A549 (cell line): Measurements from ENCODE around the gene AQR. TPM values are rescaled to one million over a fixed set of nuclear protein-coding genes. Genes with fewer than 3 reads are reported as not detected.
"Not testable (repeated sequence)": the region's sequence is repeated elsewhere in the genome, so short reads cannot be mapped to it uniquely, and the experiment has no call there.

Experiments used
- ATAC-seq, 2 experiments: fragments of 200-7000 bp in 1 of 2; fragments of >200 bp in 1 of 2; cut with Nextera tagmentation in 1 of 2; cut with Tn5 transposase in 1 of 2; 3 replicates each; pipeline versions ENCODE4 v1.8.0 to v1.9.1; 2018 to 2020; ENCODE audit warnings: mild to moderate bottlenecking in 1 of 2, moderate library complexity in 1 of 2
- CTCF ChIA-PET: fragments of 300-600 bp; sonication (Branson Sonifier 250); formaldehyde crosslinking; extraction: SDS; loops from one replicate; lab custom pipeline; 2021; ENCODE audit warnings: antibody characterized with exemption, inconsistent platforms; lab: Yijun Ruan, JAX
- POLR2A ChIA-PET: fragments of 350-600 bp; formaldehyde crosslinking; extraction: SDS; loops from one replicate; lab custom pipeline; 2021; ENCODE audit warnings: antibody characterized with exemption, inconsistent platforms; lab: Yijun Ruan, JAX
- DNase-seq, 2 experiments: peaks; one replicate each; pipeline versions ENCODE4 v3.0.0 to v3.0.0-alpha.2; 2011 to 2016; ENCODE audit warnings: low read depth in 1 of 2, low spot score in 1 of 2
- FAIRE-seq: peaks from 2 replicates; lab custom pipeline; 2011; peaks lifted over from hg19 to GRCh38; lab: Jason Lieb, UNC
- H3K27ac ChIP-seq, 2 experiments: fragments of >200 bp; sonication (Bioruptor Twin); formaldehyde crosslinking; 3 replicates each; pipeline ENCODE4 v1.5.1; 2016 to 2017
- H3K4me1 ChIP-seq: fragments of >200 bp; sonication (Bioruptor Twin); formaldehyde crosslinking; 3 replicates; pipeline ENCODE4 v1.6.1; 2016
- H3K4me2 ChIP-seq: fragments of >200 bp; sonication (Bioruptor Twin); formaldehyde crosslinking; 3 replicates; pipeline ENCODE4 v1.6.1; 2016
- H3K4me3 ChIP-seq: fragments of >200 bp; sonication (Bioruptor Twin); formaldehyde crosslinking; 3 replicates; pipeline ENCODE4 v1.5.1; 2016
- H3K9me3 ChIP-seq: fragments of >200 bp; sonication (Bioruptor Twin); formaldehyde crosslinking; 3 replicates; pipeline ENCODE4 v1.6.1; 2016
- ATOH8 ChIP-seq: fragments of 250-450 bp; sonication (Bioruptor Pico); IDR thresholded peaks from 2 replicates; pipeline ENCODE4 v1.5.0; 2020; ENCODE audit warnings: low read depth, mild to moderate bottlenecking, moderate library complexity
- BHLHE40 ChIP-seq: IDR thresholded peaks from 2 replicates; pipeline ENCODE4 v1.6.1; 2012; ENCODE audit warnings: low read depth, low read length, inconsistent platforms
- CBX2 ChIP-seq: fragments of 200-600 bp; sonication (generic); IDR thresholded peaks from 2 replicates; pipeline ENCODE4 v1.6.1; 2016; ENCODE audit warnings: low read depth, mild to moderate bottlenecking, borderline replicate concordance
- CEBPB ChIP-seq, 2 experiments: fragments of >200 bp in 1 of 2; sonication (Bioruptor Twin) in 1 of 2; formaldehyde crosslinking in 1 of 2; IDR thresholded peaks; 2 replicates each; pipeline ENCODE4 v1.6.1; 2012 to 2016
- ESRRA ChIP-seq: fragments of 150-350 bp; IDR thresholded peaks from 2 replicates; pipeline ENCODE4 v1.6.1; 2014; ENCODE audit warnings: mild to moderate bottlenecking, low read length, borderline replicate concordance
- FOSB ChIP-seq: fragments of 250-450 bp; sonication (Bioruptor Pico); IDR thresholded peaks from 2 replicates; pipeline ENCODE4 v1.5.0; 2020; ENCODE audit warnings: mild to moderate bottlenecking, moderate library complexity
- FOXS1 ChIP-seq: fragments of 250-450 bp; sonication (Bioruptor Pico); IDR thresholded peaks from 2 replicates; pipeline ENCODE4 v1.5.0; 2020; ENCODE audit warnings: mild to moderate bottlenecking, moderate library complexity
- GATA3 ChIP-seq: IDR thresholded peaks from 2 replicates; pipeline ENCODE4 v1.6.1; 2012; ENCODE audit warnings: borderline replicate concordance
- HDAC2 ChIP-seq: fragments of 200-600 bp; sonication (generic); IDR thresholded peaks from 2 replicates; pipeline ENCODE4 v1.6.1; 2016
- HEYL ChIP-seq: fragments of 250-450 bp; sonication (Bioruptor Pico); IDR thresholded peaks from 2 replicates; pipeline ENCODE4 v1.8.0; 2021; ENCODE audit warnings: mild to moderate bottlenecking, moderate library complexity
- HOXA7 ChIP-seq: fragments of 250-450 bp; sonication (Bioruptor Pico); IDR thresholded peaks from 2 replicates; pipeline ENCODE4 v1.5.0; 2020; ENCODE audit warnings: mild to moderate bottlenecking, moderate library complexity
- KDM5A ChIP-seq: fragments of 200-600 bp; sonication (generic); IDR thresholded peaks from 2 replicates; pipeline ENCODE4 v1.6.1; 2016; ENCODE audit warnings: antibody characterized with exemption, mild to moderate bottlenecking
- MAX ChIP-seq: IDR thresholded peaks from 2 replicates; pipeline ENCODE4 v1.6.1; 2012
- MAZ ChIP-seq: fragments of 150-350 bp; IDR thresholded peaks from 2 replicates; pipeline ENCODE4 v1.6.1; 2014; ENCODE audit warnings: antibody characterized with exemption, low read depth, low read length, borderline replicate concordance
- NPAS2 ChIP-seq: fragments of 250-450 bp; sonication (Bioruptor Pico); IDR thresholded peaks from 2 replicates; pipeline ENCODE4 v1.8.0; 2022; ENCODE audit warnings: mild to moderate bottlenecking, moderate library complexity, borderline replicate concordance
- PBX3 ChIP-seq: IDR thresholded peaks from 2 replicates; pipeline ENCODE4 v1.6.1; 2012
- PHF8 ChIP-seq: fragments of 200-600 bp; sonication (generic); IDR thresholded peaks from 2 replicates; pipeline ENCODE4 v1.6.1; 2016; ENCODE audit warnings: low read depth, mild to moderate bottlenecking, antibody characterized with exemption, moderate library complexity, borderline replicate concordance
- POLR2A ChIP-seq: IDR thresholded peaks from 2 replicates; pipeline ENCODE4 v1.6.1; 2012; ENCODE audit warnings: mild to moderate bottlenecking, low read length
- POLR2AphosphoS2 ChIP-seq: conservative IDR thresholded peaks from 2 replicates; pipeline ENCODE4 v1.6.1; 2012; ENCODE audit warnings: low read length, improper control_type of control experiment, inconsistent platforms
- USF2 ChIP-seq: fragments of 450-650 bp; IDR thresholded peaks from 2 replicates; pipeline ENCODE4 v1.6.1; 2014; ENCODE audit warnings: antibody characterized with exemption
- ZC3H11A ChIP-seq: fragments of 450-650 bp; IDR thresholded peaks from 2 replicates; pipeline ENCODE4 v1.6.1; 2014; ENCODE audit warnings: antibody characterized with exemption, mild to moderate bottlenecking
- ZFP36 ChIP-seq: fragments of 450-650 bp; IDR thresholded peaks from 2 replicates; pipeline ENCODE4 v1.6.1; 2014; ENCODE audit warnings: borderline replicate concordance; ENCODE audit not compliant: partially characterized antibody
- ZSCAN20 ChIP-seq: fragments of 250-450 bp; sonication (Bioruptor Pico); IDR thresholded peaks from 2 replicates; pipeline ENCODE4 v1.8.0; 2022; ENCODE audit warnings: mild to moderate bottlenecking, moderate library complexity
- WGBS: methylation state at CpG from one replicate; pipeline ENCODE4 v1.1.6; 2017; ENCODE audit errors: missing lambda C conversion rate; 5-methylcytosine and 5-hydroxymethylcytosine counted together
- polyA plus RNA-seq, 4 experiments: library from polyadenylated mRNA; depleted of rRNA in 3 of 4; stranded (reverse); fragments of >200 nt; fragmentation: RNase III in 1 of 4; extraction: RNeasy Plus Mini Kit Qiagen cat#74134 plus additional on column Dnase treatment in 1 of 4; gene quantifications; 2 replicates in 3 of 4; 3 replicates in 1 of 4; pipeline ENCODE4 v1.2.3, GENCODE V29; 2011 to 2017

The AQR gene
- polyA plus RNA-seq, 2 of the 4 experiments (the other 2 are of a cell fraction): 22.3 to 58.5 TPM

- WGBS: 96% methylated on average over 3 of the region's 3 CpGs
- ChIA-PET POLR2A (interaction anchor here (0.6 to 1.4 kb wide), 2 partner anchors 22 to 25 kb away, joined by 4 read pairs; partner anchors contain the start of gene AQR), CTCF (interaction anchor here (0.7 to 1.2 kb wide), 3 partner anchors 9 to 128 kb away, joined by 3 to 5 read pairs (median 3); no protein-coding TSS in a partner anchor)
- H3K27ac ChIP-seq: no peak overlapping the region
- no peak overlapping the region for H3K4me2 ChIP-seq
- H3K4me1 ChIP-seq: no peaks in the 10 kb centered on the region
- no peak overlapping the region for H3K4me3 ChIP-seq
- FAIRE-seq (no peak), ATAC-seq (no peak), DNase-seq (no peak)
- TF ChIP-seq CBX2 (no peak), FOSB (no peak), USF2 (no peak), NPAS2 (CRISPR knock-in tag) (no peak)
- no peaks in the 10 kb centered on the region for H3K9me3 ChIP-seq
Observed at GRCh38 chr15:34944936-34945335, 24.6 kb downstream of the AQR start.

- ATAC-seq (no peak), FAIRE-seq (peak; percentile 23), DNase-seq (no peak)
- TF ChIP-seq PHF8 (no peak), ESRRA (no peak), POLR2AphosphoS2 (no peak), MAX (no peak), FOXS1 (no peak), KDM5A (no peak), HEYL (no peak), HDAC2 (no peak), POLR2A (no peak), CEBPB (IDR thresholded peaks at IDR 0.05) (no peak), GATA3 (no peak), ZSCAN20 (no peak), PBX3 (no peak), ZFP36 (no peak), MAZ (no peak), BHLHE40 (no peak), HOXA7 (CRISPR knock-in tag) (no peak), ATOH8 (no peak)
- ChIA-PET CTCF (interaction anchor here (1.5 kb wide), 1 partner anchor 11 kb away, joined by 3 read pairs; no protein-coding TSS in a partner anchor), POLR2A (interaction anchor here (1.4 kb wide), 1 partner anchor 26 kb away, joined by 4 read pairs; the partner anchor contains the start of gene AQR)
- no peak overlapping the region for H3K4me2 ChIP-seq
- no peaks in the 10 kb centered on the region for H3K4me1 ChIP-seq
- no peak overlapping the region for H3K27ac ChIP-seq
- H3K9me3 ChIP-seq: no peaks in the 10 kb centered on the region
- H3K4me3 ChIP-seq: no peak overlapping the region
Observed at GRCh38 chr15:34943711-34944110, 25.8 kb downstream of the AQR start.

GRCh38 chr15:34943264-34943663, 26.3 kb downstream of the AQR start:
- ATAC-seq: not testable (repeated sequence)
- peak; percentile 67 for TF ChIP-seq ZC3H11A
- TF ChIP-seq, all 56 proteins: peak for 1; not testable (repeated sequence) for 55
- H3K9me3 ChIP-seq, DNase-seq, H3K4me3 ChIP-seq, H3K4me2 ChIP-seq, POLR2A ChIA-PET, H3K4me1 ChIP-seq, H3K27ac ChIP-seq, FAIRE-seq: not testable (repeated sequence)
- CTCF ChIA-PET: interaction anchor here (1.5 kb wide), 1 partner anchor 11 kb away, joined by 3 read pairs; no protein-coding TSS in a partner anchor
